ENCODE data around the gene LTC4S.
"Not testable (repeated sequence)": the region's sequence is repeated elsewhere in the genome, so short reads cannot be mapped to it uniquely, and the experiment has no call there.

Gene LTC4S

GRCh38 chr5:179827680-179828079, 33.9 kb downstream of the LTC4S start:
- DNase-seq: no peak

GRCh38 chr5:179828756-179829421, 35.1 kb downstream of the LTC4S start:
- no peak for DNase-seq

GRCh38 chr5:179829732-179830435, 36.1 kb downstream of the LTC4S start:
- DNase-seq: no peak

- no peak for DNase-seq
Measured at GRCh38 chr5:179830818-179831468, 37.2 kb downstream of the LTC4S start.

- no peak for DNase-seq
Measured at GRCh38 chr5:179832039-179832745, 38.4 kb downstream of the LTC4S start.

- DNase-seq: no peak
Measured at GRCh38 chr5:179833056-179833708, 39.4 kb downstream of the LTC4S start.

- DNase-seq: no peak
Measured at GRCh38 chr5:179833709-179834070, 39.9 kb downstream of the LTC4S start.

- DNase-seq: no peak
Measured at GRCh38 chr5:179834120-179834519, 40.3 kb downstream of the LTC4S start.

- DNase-seq: not testable (repeated sequence)
Measured at GRCh38 chr5:179834871-179835270, 41.1 kb downstream of the LTC4S start.

GRCh38 chr5:179836225-179837019, 42.6 kb downstream of the LTC4S start:
- peak; percentile 40 for DNase-seq

- DNase-seq: no peak
Measured at GRCh38 chr5:179837076-179838011, 43.6 kb downstream of the LTC4S start.

- DNase-seq: no peak
Measured at GRCh38 chr5:179839328-179840256, 45.8 kb downstream of the LTC4S start.

GRCh38 chr5:179840321-179840720, 46.5 kb downstream of the LTC4S start:
- DNase-seq: no peak

GRCh38 chr5:179840766-179841165, 47.0 kb downstream of the LTC4S start:
- DNase-seq: no peak

- no peak for DNase-seq
Measured at GRCh38 chr5:179841621-179842020, 47.8 kb downstream of the LTC4S start.

Data from T-helper 9 cell (primary cell).